ENCODE measurements around the gene ST6GALNAC5.
"Not testable (repeated sequence)": the region's sequence is repeated elsewhere in the genome, so short reads cannot be mapped to it uniquely, and the experiment has no call there.

ST6GALNAC5 gene

DNA sequence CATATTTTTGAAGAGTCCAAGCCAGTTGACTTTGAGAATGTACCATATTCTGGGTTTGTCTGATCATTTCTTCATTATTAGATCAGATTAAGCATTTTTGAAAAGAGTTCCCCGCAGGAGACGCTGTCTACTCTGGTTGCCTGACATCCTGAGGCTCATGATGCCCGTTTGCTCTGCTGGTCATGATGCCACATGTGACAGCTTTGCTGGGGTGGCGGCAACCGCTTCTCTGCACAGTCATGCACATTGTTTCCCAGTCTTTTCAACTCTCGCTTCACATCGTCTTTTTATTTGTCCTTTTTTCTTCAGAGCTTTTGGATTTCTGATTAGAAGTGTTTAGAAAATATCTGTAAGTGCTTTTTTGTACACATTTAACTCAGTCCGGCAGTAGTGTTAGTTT lies 90.7 kb downstream of the ST6GALNAC5 start:
- Histone ChIP-seq H3K27me3 (ENCODE audit: control insufficient read depth in 1 of 2, insufficient read depth in 2 of 2, low read length in 2 of 2) (no peaks in the 10 kb centered on the region), H3K9me3 (ENCODE audit: control insufficient read depth in 2 of 2, low read length in 2 of 2) (no peaks in the 10 kb centered on the region), H3K4me3 (ENCODE audit: low read length in 2 of 2) (no peak overlapping the region), H3K27ac (ENCODE audit: low read length) (no peak overlapping the region), H3K4me1 (ENCODE audit: control insufficient read depth, insufficient read depth, low read length) (no peaks in the 10 kb centered on the region), H3K9ac (ENCODE audit: low read length in 2 of 2) (no peak overlapping the region), H3K36me3 (ENCODE audit: control insufficient read depth in 2 of 2, insufficient read depth in 2 of 2, low read length in 2 of 2) (no peaks in the 10 kb centered on the region)

DNA sequence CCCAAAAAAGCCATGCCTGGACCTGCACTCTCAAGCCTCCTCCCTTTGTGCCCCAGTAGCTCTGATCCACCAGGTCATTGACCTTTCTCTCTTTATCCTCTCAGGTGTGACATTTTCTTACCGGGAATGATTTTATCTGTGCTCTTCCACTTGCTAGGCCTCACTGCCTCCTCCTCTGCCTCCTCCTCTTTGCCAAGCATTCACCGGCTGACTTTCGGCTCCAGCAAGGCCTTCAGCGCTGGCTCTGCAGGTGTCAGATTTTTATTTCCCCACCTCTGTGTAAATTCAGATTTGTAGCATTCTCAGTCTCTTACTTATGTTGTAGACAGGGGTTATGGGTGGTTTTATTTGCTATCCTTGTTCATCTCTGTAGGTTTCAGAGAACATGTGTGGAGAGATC lies 91.5 kb downstream of the ST6GALNAC5 start:
- H3K9ac ChIP-seq (ENCODE audit: low read length in 2 of 2): no peak overlapping the region
- no peaks in the 10 kb centered on the region for H3K9me3 ChIP-seq (ENCODE audit: control insufficient read depth in 2 of 2, low read length in 2 of 2)
- no peaks in the 10 kb centered on the region for H3K36me3 ChIP-seq (ENCODE audit: control insufficient read depth in 2 of 2, insufficient read depth in 2 of 2, low read length in 2 of 2)
- no peaks in the 10 kb centered on the region for H3K4me1 ChIP-seq (ENCODE audit: control insufficient read depth, insufficient read depth, low read length)
- H3K4me3 ChIP-seq (ENCODE audit: low read length in 2 of 2): no peak overlapping the region
- no peak overlapping the region for H3K27ac ChIP-seq (ENCODE audit: low read length)
- H3K27me3 ChIP-seq (ENCODE audit: control insufficient read depth in 1 of 2, insufficient read depth in 2 of 2, low read length in 2 of 2): no peaks in the 10 kb centered on the region

DNA sequence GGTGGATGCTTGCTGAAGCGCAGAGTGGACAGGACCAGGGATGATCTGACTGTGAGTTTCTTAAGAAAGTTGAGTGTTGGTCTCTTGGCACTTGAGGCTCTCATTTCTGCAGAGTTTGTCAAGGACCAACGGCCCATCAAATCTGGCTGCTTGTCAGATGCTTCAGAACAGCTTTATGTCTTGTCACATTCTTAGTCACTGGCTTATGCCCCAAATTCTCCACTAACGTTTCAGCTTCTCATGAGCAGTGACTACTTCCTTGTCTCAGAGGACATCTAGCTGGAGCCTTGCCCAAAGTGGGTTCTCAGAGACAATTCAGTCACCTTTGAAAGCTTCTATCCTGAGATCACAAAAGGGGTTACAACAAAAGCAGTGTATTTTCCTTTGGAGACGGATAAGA lies 92.3 kb downstream of the ST6GALNAC5 start:
- no peaks in the 10 kb centered on the region for H3K4me1 ChIP-seq (ENCODE audit: control insufficient read depth, insufficient read depth, low read length)
- H3K4me3 ChIP-seq (ENCODE audit: low read length in 2 of 2): no peak overlapping the region
- H3K36me3 ChIP-seq (ENCODE audit: control insufficient read depth in 2 of 2, insufficient read depth in 2 of 2, low read length in 2 of 2): no peaks in the 10 kb centered on the region
- H3K9me3 ChIP-seq (ENCODE audit: control insufficient read depth in 2 of 2, low read length in 2 of 2): no peaks in the 10 kb centered on the region
- no peaks in the 10 kb centered on the region for H3K27me3 ChIP-seq (ENCODE audit: control insufficient read depth in 1 of 2, insufficient read depth in 2 of 2, low read length in 2 of 2)
- no peak overlapping the region for H3K9ac ChIP-seq (ENCODE audit: low read length in 2 of 2)
- H3K27ac ChIP-seq (ENCODE audit: low read length): no peak overlapping the region

DNA sequence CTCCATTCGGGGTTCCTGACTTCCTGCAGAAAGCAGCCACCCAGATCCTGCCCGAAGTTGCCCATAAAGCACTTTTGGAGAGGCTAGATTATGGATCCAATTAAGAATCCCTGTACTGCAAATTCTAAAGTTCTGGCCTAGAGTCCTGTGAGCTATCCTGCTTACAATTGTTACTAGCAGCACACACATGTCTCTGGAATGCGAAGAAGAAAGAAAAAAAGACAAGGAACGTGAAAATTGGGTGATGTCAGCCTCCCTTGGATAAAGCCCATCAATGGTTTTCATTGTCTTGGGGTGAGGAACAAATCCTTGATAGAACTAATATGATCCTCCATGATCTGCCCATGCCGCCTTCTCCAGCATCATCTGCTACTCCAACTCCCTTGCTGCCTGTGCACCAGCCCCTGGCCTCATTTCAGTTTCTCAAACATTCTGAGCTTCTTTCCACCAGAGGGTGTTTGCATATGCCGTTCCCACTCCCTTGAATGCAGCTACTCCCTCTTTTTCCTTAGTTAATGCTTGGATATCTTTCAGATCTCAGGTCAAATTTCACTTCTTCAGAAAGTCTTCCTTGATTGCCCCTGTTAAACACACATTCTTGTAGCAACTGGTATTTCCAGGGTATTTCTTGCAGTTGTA lies 94.0 kb downstream of the ST6GALNAC5 start:
- no peaks in the 10 kb centered on the region for H3K4me1 ChIP-seq (ENCODE audit: control insufficient read depth, insufficient read depth, low read length)
- H3K9ac ChIP-seq (ENCODE audit: low read length in 2 of 2): no peak overlapping the region
- H3K36me3 ChIP-seq (ENCODE audit: control insufficient read depth in 2 of 2, insufficient read depth in 2 of 2, low read length in 2 of 2): no peaks in the 10 kb centered on the region
- H3K9me3 ChIP-seq (ENCODE audit: control insufficient read depth in 2 of 2, low read length in 2 of 2): no peaks in the 10 kb centered on the region
- no peak overlapping the region for H3K4me3 ChIP-seq (ENCODE audit: low read length in 2 of 2)
- no peaks in the 10 kb centered on the region for H3K27me3 ChIP-seq (ENCODE audit: control insufficient read depth in 1 of 2, insufficient read depth in 2 of 2, low read length in 2 of 2)
- H3K27ac ChIP-seq (ENCODE audit: low read length): no peak overlapping the region

DNA sequence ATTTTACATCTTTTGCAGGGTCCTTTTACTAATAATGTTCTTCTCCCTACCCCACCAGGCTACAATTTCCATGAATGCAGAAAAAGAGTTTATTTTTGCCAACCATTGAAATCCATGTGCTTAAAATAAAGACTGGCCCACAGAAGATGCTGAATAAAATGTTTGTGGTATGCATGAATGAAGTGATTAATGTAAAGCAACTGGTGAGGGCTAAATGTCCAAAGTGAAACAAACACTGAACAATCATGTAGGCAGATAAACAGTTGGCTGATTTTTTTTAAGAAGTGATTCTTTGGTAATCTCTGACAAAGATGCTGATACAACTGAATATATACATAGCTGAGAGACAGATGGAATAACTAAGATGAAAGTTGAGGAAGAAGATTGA lies 94.5 kb downstream of the ST6GALNAC5 start:
- Histone ChIP-seq H3K4me3 (ENCODE audit: low read length in 2 of 2) (no peak overlapping the region), H3K9me3 (ENCODE audit: control insufficient read depth in 2 of 2, low read length in 2 of 2) (no peaks in the 10 kb centered on the region), H3K36me3 (ENCODE audit: control insufficient read depth in 2 of 2, insufficient read depth in 2 of 2, low read length in 2 of 2) (no peaks in the 10 kb centered on the region), H3K4me1 (ENCODE audit: control insufficient read depth, insufficient read depth, low read length) (no peaks in the 10 kb centered on the region), H3K27me3 (ENCODE audit: control insufficient read depth in 1 of 2, insufficient read depth in 2 of 2, low read length in 2 of 2) (no peaks in the 10 kb centered on the region), H3K27ac (ENCODE audit: low read length) (no peak overlapping the region), H3K9ac (ENCODE audit: low read length in 2 of 2) (no peak overlapping the region)

DNA sequence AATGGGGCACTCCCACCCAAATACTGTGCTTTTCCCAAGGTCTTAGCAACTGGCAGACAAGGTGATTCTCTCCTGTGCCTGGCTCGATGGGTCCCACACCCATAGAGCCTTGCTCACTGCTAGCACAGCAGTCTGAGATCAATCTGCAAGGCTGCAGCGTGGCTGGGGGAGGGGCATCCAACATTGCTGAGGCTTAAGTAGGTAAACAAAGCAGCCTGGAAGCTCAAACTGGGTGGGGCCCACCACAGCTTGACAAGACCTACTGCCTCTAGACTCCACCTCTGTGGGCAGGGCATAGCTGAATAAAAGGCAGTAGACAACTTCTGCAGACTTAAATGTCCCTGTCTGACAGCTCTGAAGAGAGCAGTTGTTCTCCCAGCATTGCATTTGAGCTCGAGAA lies 114.0 kb downstream of the ST6GALNAC5 start:
- not testable (repeated sequence) for H3K27ac ChIP-seq (ENCODE audit: low read length); H3K9me3 ChIP-seq (ENCODE audit: control insufficient read depth in 2 of 2, low read length in 2 of 2)

DNA sequence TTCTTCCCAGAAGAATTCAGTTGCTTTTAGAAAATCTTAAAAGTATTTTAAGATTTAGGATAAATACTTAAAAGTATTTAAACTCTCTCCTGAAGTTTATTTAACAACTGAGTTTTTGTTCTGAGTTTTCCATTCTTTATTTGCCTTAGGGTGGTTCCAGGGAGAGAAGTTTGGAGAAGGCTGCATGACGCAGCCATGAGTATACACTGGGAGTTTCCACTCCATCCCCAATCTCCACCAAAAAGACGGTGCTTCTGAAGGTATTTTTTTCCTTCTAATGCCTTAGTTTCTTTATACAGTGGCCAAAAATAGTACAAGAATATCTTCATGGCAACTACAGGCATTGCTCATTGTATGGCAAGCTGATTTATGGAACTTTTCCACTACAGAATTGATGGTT lies 122.7 kb downstream of the ST6GALNAC5 start:
- Histone ChIP-seq H3K9ac (ENCODE audit: low read length in 2 of 2) (no peak overlapping the region), H3K27ac (ENCODE audit: low read length) (no peak overlapping the region), H3K36me3 (ENCODE audit: control insufficient read depth in 2 of 2, insufficient read depth in 2 of 2, low read length in 2 of 2) (no peaks in the 10 kb centered on the region), H3K27me3 (ENCODE audit: control insufficient read depth in 1 of 2, insufficient read depth in 2 of 2, low read length in 2 of 2) (no peaks in the 10 kb centered on the region), H3K4me3 (ENCODE audit: low read length in 2 of 2) (no peak overlapping the region), H3K4me1 (ENCODE audit: control insufficient read depth, insufficient read depth, low read length) (no peaks in the 10 kb centered on the region), H3K9me3 (ENCODE audit: control insufficient read depth in 2 of 2, low read length in 2 of 2) (no peaks in the 10 kb centered on the region)

More for the DNA sequence above, 114.0 kb downstream of the ST6GALNAC5 start:
- not testable (repeated sequence) for H3K9ac ChIP-seq (ENCODE audit: low read length in 2 of 2); H3K4me3 ChIP-seq (ENCODE audit: low read length in 2 of 2); H3K27me3 ChIP-seq (ENCODE audit: control insufficient read depth in 1 of 2, insufficient read depth in 2 of 2, low read length in 2 of 2); H3K4me1 ChIP-seq (ENCODE audit: control insufficient read depth, insufficient read depth, low read length); H3K36me3 ChIP-seq (ENCODE audit: control insufficient read depth in 2 of 2, insufficient read depth in 2 of 2, low read length in 2 of 2)

DNA sequence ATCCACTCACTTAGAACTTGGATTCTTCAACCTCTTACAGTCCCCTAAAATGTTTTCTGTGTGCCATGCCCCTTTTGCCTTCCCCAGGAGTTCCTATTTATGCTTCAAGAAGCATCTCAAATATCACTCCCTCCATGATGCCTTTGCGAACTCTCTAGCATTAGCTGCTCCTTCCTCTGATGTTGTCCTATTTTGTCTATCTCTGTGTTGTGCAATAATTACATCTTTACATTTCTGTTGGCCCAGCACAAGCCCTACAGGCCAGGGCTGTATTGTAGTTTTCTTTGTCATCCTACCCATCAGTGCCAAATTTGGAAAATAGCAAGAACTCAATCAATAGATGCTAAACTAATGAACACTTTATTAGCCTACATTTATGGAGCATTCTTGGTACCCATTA lies 125.8 kb downstream of the ST6GALNAC5 start:
- Histone ChIP-seq H3K4me1 (ENCODE audit: control insufficient read depth, insufficient read depth, low read length) (no peaks in the 10 kb centered on the region), H3K36me3 (ENCODE audit: control insufficient read depth in 2 of 2, insufficient read depth in 2 of 2, low read length in 2 of 2) (no peaks in the 10 kb centered on the region), H3K27ac (ENCODE audit: low read length) (no peak overlapping the region), H3K27me3 (ENCODE audit: control insufficient read depth in 1 of 2, insufficient read depth in 2 of 2, low read length in 2 of 2) (no peaks in the 10 kb centered on the region), H3K9ac (ENCODE audit: low read length in 2 of 2) (no peak overlapping the region), H3K9me3 (ENCODE audit: control insufficient read depth in 2 of 2, low read length in 2 of 2) (no peaks in the 10 kb centered on the region), H3K4me3 (ENCODE audit: low read length in 2 of 2) (no peak overlapping the region)

DNA sequence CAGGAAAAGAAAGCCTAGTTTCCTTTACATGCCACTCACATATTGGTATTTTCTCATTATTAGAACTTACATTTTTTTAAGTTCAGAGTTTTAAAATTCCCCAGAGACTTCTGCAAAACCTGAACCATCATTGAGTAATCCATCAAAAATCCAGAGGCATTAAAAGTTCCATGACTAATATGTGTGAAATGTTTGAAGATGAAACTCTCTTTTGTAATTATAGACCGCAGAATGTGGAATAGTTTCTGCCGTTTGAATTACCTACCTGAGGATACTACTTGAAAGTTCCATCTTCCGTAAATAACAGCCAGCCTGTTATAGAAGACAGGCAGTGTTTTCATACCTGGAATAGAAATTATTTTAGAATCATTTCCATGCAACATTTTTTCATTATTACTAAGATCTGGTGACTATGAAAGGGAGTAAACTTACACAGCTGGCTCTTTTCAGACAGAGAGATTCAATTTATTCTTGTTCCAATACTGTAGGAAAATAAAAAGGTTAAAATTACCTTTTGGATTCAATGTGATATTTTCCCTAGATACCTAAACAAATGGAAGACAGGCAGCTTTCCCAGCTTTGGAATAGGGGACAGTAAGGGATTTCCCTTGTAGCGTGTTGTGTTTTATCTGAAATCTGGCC lies 131.4 kb downstream of the ST6GALNAC5 start:
- no peaks in the 10 kb centered on the region for H3K27me3 ChIP-seq (ENCODE audit: control insufficient read depth in 1 of 2, insufficient read depth in 2 of 2, low read length in 2 of 2)

DNA sequence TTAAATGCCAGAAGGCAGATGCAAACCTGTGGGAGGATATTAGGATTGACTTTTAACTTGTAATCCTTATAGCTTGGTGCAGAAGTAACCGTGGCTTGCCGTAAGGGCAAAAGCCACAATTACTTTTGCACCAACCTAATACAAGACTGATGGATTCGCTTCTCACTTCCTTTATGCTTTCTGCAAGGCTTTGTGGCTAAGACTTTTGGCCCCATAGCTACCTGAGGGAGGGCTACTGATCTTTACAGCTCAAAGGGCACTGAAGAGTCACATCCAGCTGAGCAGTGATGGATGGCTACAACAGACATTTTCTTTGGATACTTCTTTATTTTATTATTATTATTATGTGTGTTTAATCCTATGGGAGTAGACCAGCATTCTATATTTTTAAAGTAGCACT lies 140.4 kb downstream of the ST6GALNAC5 start:
- no peaks in the 10 kb centered on the region for H3K36me3 ChIP-seq (ENCODE audit: control insufficient read depth in 2 of 2, insufficient read depth in 2 of 2, low read length in 2 of 2)
- H3K4me3 ChIP-seq (ENCODE audit: low read length in 2 of 2): no peak overlapping the region
- no peak overlapping the region for H3K9ac ChIP-seq (ENCODE audit: low read length in 2 of 2)
- no peak overlapping the region for H3K27ac ChIP-seq (ENCODE audit: low read length)
- H3K4me1 ChIP-seq (ENCODE audit: control insufficient read depth, insufficient read depth, low read length): no peaks in the 10 kb centered on the region
- H3K27me3 ChIP-seq (ENCODE audit: control insufficient read depth in 1 of 2, insufficient read depth in 2 of 2, low read length in 2 of 2): no peaks in the 10 kb centered on the region
- H3K9me3 ChIP-seq (ENCODE audit: control insufficient read depth in 2 of 2, low read length in 2 of 2): no peaks in the 10 kb centered on the region

More for the DNA sequence above, 131.4 kb downstream of the ST6GALNAC5 start:
- Histone ChIP-seq H3K27ac (ENCODE audit: low read length) (no peak overlapping the region), H3K4me3 (ENCODE audit: low read length in 2 of 2) (no peak overlapping the region), H3K4me1 (ENCODE audit: control insufficient read depth, insufficient read depth, low read length) (no peaks in the 10 kb centered on the region), H3K9me3 (ENCODE audit: control insufficient read depth in 2 of 2, low read length in 2 of 2) (no peaks in the 10 kb centered on the region), H3K9ac (ENCODE audit: low read length in 2 of 2) (no peak overlapping the region), H3K36me3 (ENCODE audit: control insufficient read depth in 2 of 2, insufficient read depth in 2 of 2, low read length in 2 of 2) (no peaks in the 10 kb centered on the region)

DNA sequence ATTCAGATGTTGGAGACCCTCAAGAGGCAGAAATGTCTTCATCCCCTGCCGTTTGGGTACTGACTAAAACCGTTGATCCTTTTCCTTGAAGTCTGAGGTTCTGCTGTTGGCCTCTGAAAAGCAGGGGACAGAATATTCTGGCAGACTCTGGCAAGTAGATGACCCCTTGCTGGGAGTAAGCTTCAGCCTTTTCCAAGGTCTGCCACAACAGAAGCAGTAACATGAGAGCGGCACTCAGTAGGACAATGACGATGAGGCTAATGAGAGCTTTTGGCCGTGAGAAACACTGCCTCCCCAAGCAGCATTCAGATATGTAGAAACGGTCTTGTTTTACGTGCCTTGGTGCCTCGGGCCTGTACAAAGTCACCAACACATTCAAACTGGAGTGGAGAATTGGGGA lies 143.7 kb downstream of the ST6GALNAC5 start:
- H3K27ac ChIP-seq (ENCODE audit: low read length): no peak overlapping the region
- H3K9me3 ChIP-seq (ENCODE audit: control insufficient read depth in 2 of 2, low read length in 2 of 2): no peaks in the 10 kb centered on the region
- no peak overlapping the region for H3K9ac ChIP-seq (ENCODE audit: low read length in 2 of 2)
- H3K27me3 ChIP-seq (ENCODE audit: control insufficient read depth in 1 of 2, insufficient read depth in 2 of 2, low read length in 2 of 2): no peaks in the 10 kb centered on the region
- no peak overlapping the region for H3K4me3 ChIP-seq (ENCODE audit: low read length in 2 of 2)
- no peaks in the 10 kb centered on the region for H3K36me3 ChIP-seq (ENCODE audit: control insufficient read depth in 2 of 2, insufficient read depth in 2 of 2, low read length in 2 of 2)
- no peaks in the 10 kb centered on the region for H3K4me1 ChIP-seq (ENCODE audit: control insufficient read depth, insufficient read depth, low read length)
